IMR-90 (cell line): ENCODE data around the gene TRABD. TPM values are rescaled to one million over a fixed set of nuclear protein-coding genes. Genes with fewer than 3 reads are reported as not detected.

ENCODE experiments used
- ATAC-seq: fragments of 200-7000 bp; cut with Tn5 transposase; 2 replicates; pipeline ENCODE4 v1.9.1; 2020; ENCODE audit warnings: low read depth, mild to moderate bottlenecking, moderate library complexity
- BruUV-seq: library from RNA; stranded (reverse); fragments of 400-500 nt; replicated peaks from 2 replicates; lab custom pipeline; 2021; lab: Mats Ljungman, UMichigan
- CTCF ChIA-PET: fragments of 300-600 bp; formaldehyde crosslinking; extraction: SDS; loops from one replicate; lab custom pipeline; 2021; ENCODE audit warnings: antibody characterized with exemption; lab: Yijun Ruan, JAX
- POLR2A ChIA-PET: fragments of 300-600 bp; sonication (Branson Sonifier 250); formaldehyde crosslinking; loops from one replicate; lab custom pipeline; 2022; ENCODE audit warnings: antibody characterized with exemption; ENCODE audit not compliant: unreplicated experiment; lab: Charles Lee
- DNase-seq: peaks from one replicate; pipeline ENCODE4 v3.0.0; 2013
- H2AFZ ChIP-seq: replicated peaks from 2 replicates; pipeline ENCODE3; 2013; ENCODE audit warnings: low read length, mild to moderate bottlenecking; ENCODE audit not compliant: poor library complexity
- H2AK5ac ChIP-seq: 2 replicates; pipeline ENCODE4 v1.6.1; 2013; ENCODE audit warnings: low read depth, low read length, inconsistent platforms
- H2AK9ac ChIP-seq: replicated peaks from 2 replicates; pipeline ENCODE3; 2013; ENCODE audit warnings: mild to moderate bottlenecking, low read depth, low read length, moderate library complexity; ENCODE audit not compliant: poor library complexity
- H2BK120ac ChIP-seq: 2 replicates; pipeline ENCODE4 v1.6.1; 2013; ENCODE audit warnings: low read depth, low read length, inconsistent platforms
- H2BK15ac ChIP-seq: 3 replicates; pipeline ENCODE4 v1.6.1; 2013; ENCODE audit warnings: low read depth, low read length, inconsistent platforms
- H2BK20ac ChIP-seq: 2 replicates; pipeline ENCODE4 v1.6.1; 2013; ENCODE audit warnings: low read depth, mild to moderate bottlenecking, inconsistent platforms, low read length, moderate library complexity
- H2BK5ac ChIP-seq: 2 replicates; pipeline ENCODE4 v1.6.1; 2013; ENCODE audit warnings: mild to moderate bottlenecking, low read depth, low read length, inconsistent platforms; ENCODE audit not compliant: poor library complexity, severe bottlenecking
- H3K14ac ChIP-seq: replicated peaks from 2 replicates; pipeline ENCODE4 v1.6.1; 2013; ENCODE audit warnings: low read depth, low read length, inconsistent platforms
- H3K18ac ChIP-seq: 2 replicates; pipeline ENCODE4 v1.6.1; 2013; ENCODE audit warnings: low read depth, low read length, control low read depth
- H3K23ac ChIP-seq: 2 replicates; pipeline ENCODE4 v1.6.1; 2013; ENCODE audit warnings: low read depth, low read length, inconsistent platforms
- H3K27ac ChIP-seq: 2 replicates; pipeline ENCODE4 v1.5.1; 2013; ENCODE audit warnings: mild to moderate bottlenecking, control low read depth, low read length; ENCODE audit not compliant: insufficient read depth
- H3K27me3 ChIP-seq: 2 replicates; pipeline ENCODE4 v1.6.1; 2013; ENCODE audit warnings: low read length; ENCODE audit not compliant: control insufficient read depth, insufficient read depth
- H3K36me3 ChIP-seq: 2 replicates; pipeline ENCODE4 v1.6.1; 2013; ENCODE audit warnings: low read length, mixed read lengths; ENCODE audit not compliant: control insufficient read depth, insufficient read depth
- H3K4ac ChIP-seq: 2 replicates; pipeline ENCODE4 v1.6.1; 2013; ENCODE audit warnings: low read depth, low read length, inconsistent platforms
- H3K4me1 ChIP-seq: 2 replicates; pipeline ENCODE4 v1.6.1; 2013; ENCODE audit warnings: low read length, mixed read lengths; ENCODE audit not compliant: control insufficient read depth, insufficient read depth
- H3K4me2 ChIP-seq: 2 replicates; pipeline ENCODE4 v1.6.1; 2013; ENCODE audit warnings: low read depth, mild to moderate bottlenecking, control low read depth, low read length, moderate library complexity
- H3K4me3 ChIP-seq: 2 replicates; pipeline ENCODE4 v1.5.1; 2013; ENCODE audit warnings: low read depth, mild to moderate bottlenecking, control low read depth, low read length, moderate library complexity; ENCODE audit not compliant: insufficient read depth
- H3K56ac ChIP-seq: 2 replicates; pipeline ENCODE4 v1.6.1; 2013; ENCODE audit warnings: low read length, inconsistent platforms; ENCODE audit not compliant: insufficient read depth; ENCODE audit errors: extremely low read depth
- H3K79me1 ChIP-seq, 2 experiments: 2 replicates each; pipeline ENCODE4 v1.6.1; 2013; ENCODE audit warnings: low read length in 2 of 2, inconsistent platforms in 1 of 2, low read depth in 1 of 2
- H3K9ac ChIP-seq: 2 replicates; pipeline ENCODE4 v1.6.1; 2013; ENCODE audit warnings: low read depth, low read length, control low read depth
- H3K9me1 ChIP-seq: 2 replicates; pipeline ENCODE4 v1.6.1; 2013; ENCODE audit warnings: low read length, inconsistent platforms; ENCODE audit not compliant: insufficient read depth
- H3K9me3 ChIP-seq: 2 replicates; pipeline ENCODE4 v1.6.1; 2013; ENCODE audit warnings: low read length; ENCODE audit not compliant: control insufficient read depth, insufficient read depth
- H4K20me1 ChIP-seq: 2 replicates; pipeline ENCODE4 v1.6.1; 2013; ENCODE audit warnings: low read length, inconsistent platforms; ENCODE audit not compliant: insufficient read depth
- H4K5ac ChIP-seq: 2 replicates; pipeline ENCODE4 v1.6.1; 2013; ENCODE audit warnings: mild to moderate bottlenecking, low read depth, low read length, control low read depth
- H4K8ac ChIP-seq, 2 experiments: 2 replicates each; pipeline ENCODE4 v1.6.1; 2013; ENCODE audit warnings: low read depth in 2 of 2, low read length in 2 of 2, control low read depth in 1 of 2, inconsistent platforms in 1 of 2
- H4K91ac ChIP-seq: 2 replicates; pipeline ENCODE4 v1.6.1; 2013; ENCODE audit warnings: low read depth, low read length, inconsistent platforms; ENCODE audit not compliant: insufficient read depth
- BHLHE40 ChIP-seq: fragments of 150-350 bp; IDR thresholded peaks from 2 replicates; pipeline ENCODE4 v1.6.1; 2016; ENCODE audit warnings: mild to moderate bottlenecking, low read depth, low read length
- CTCF ChIP-seq: conservative IDR thresholded peaks from 2 replicates; pipeline ENCODE4 v1.5.1; 2012; ENCODE audit warnings: mild to moderate bottlenecking, low read depth, low read length, improper control_type of control experiment
- FOS ChIP-seq: fragments of 150-350 bp; IDR thresholded peaks from 2 replicates; pipeline ENCODE4 v1.6.1; 2016; ENCODE audit warnings: low read depth, low read length
- MAZ ChIP-seq: IDR thresholded peaks from 2 replicates; pipeline ENCODE4 v1.6.1; 2012; ENCODE audit warnings: low read depth, mild to moderate bottlenecking, low read length, improper control_type of control experiment, moderate library complexity, borderline replicate concordance
- MXI1 ChIP-seq: IDR thresholded peaks from 2 replicates; pipeline ENCODE4 v1.6.1; 2012; ENCODE audit warnings: low read depth, mild to moderate bottlenecking, low read length, moderate library complexity, borderline replicate concordance
- NFE2L2 ChIP-seq: fragments of 150-350 bp; IDR thresholded peaks from 2 replicates; pipeline ENCODE4 v1.6.1; 2016; ENCODE audit warnings: low read depth, mild to moderate bottlenecking, low read length
- POLR2A ChIP-seq: IDR thresholded peaks from 2 replicates; pipeline ENCODE4 v1.6.1; 2012; ENCODE audit warnings: mild to moderate bottlenecking, low read depth, low read length
- RAD21 ChIP-seq: IDR thresholded peaks from 2 replicates; pipeline ENCODE4 v1.6.1; 2012; ENCODE audit warnings: low read length, improper control_type of control experiment
- RCOR1 ChIP-seq: IDR thresholded peaks from 2 replicates; pipeline ENCODE4 v1.6.1; 2012; ENCODE audit warnings: mild to moderate bottlenecking, low read length, improper control_type of control experiment; ENCODE audit not compliant: insufficient replicate concordance
- SMC3 ChIP-seq: fragments of 150-350 bp; IDR thresholded peaks from 2 replicates; pipeline ENCODE4 v1.6.1; 2016; ENCODE audit warnings: low read depth, mild to moderate bottlenecking, antibody characterized with exemption, low read length, moderate library complexity
- WGBS, 2 experiments: methylation state at CpG; one replicate each; pipeline versions ENCODE4 v1.1.5 to v1.1.7; 2013; ENCODE audit warnings: missing lambda C conversion rate in 2 of 2; ENCODE audit not compliant: insufficient read length in 1 of 2; ENCODE audit errors: extremely low coverage in 2 of 2; 5-methylcytosine and 5-hydroxymethylcytosine counted together
- dilution Hi-C: fragments of 300-500 bp; cut with HindIII; formaldehyde crosslinking; loops from one replicate; pipeline ENCODE4 v1.14.3; 2018; ENCODE audit warnings: low sequenced_read_pairs; ENCODE audit not compliant: unreplicated experiment
- in situ Hi-C: fragments of 300-500 bp; cut with MboI; formaldehyde crosslinking; loops from 3 replicates; pipeline ENCODE4 v1.14.3; 2019; ENCODE audit warnings: low sequenced_read_pairs, inconsistent platforms, mixed read lengths
- intact Hi-C: fragments of 100-400 bp; cut with micrococcal nuclease; formaldehyde crosslinking; loops from 2 replicates; pipeline ENCODE4 v1.10.0; 2022
- polyA plus RNA-seq, 3 experiments: library from polyadenylated mRNA; depleted of rRNA; stranded (reverse); fragments of >200 nt; gene quantifications; 2 replicates each; pipeline ENCODE4 v1.2.3, GENCODE V29; 2012; ENCODE audit warnings: low replicate concordance in 1 of 3
- total RNA-seq: library from RNA; depleted of rRNA; stranded (reverse); fragments of >200 nt; gene quantifications from 2 replicates; pipeline ENCODE4 v1.2.3, GENCODE V29; 2012

TRABD gene
- total and polyA plus RNA-seq, 2 of the 4 experiments (the other 2 are of a cell fraction), result 13.4 to 42.7 TPM

- TF ChIP-seq BHLHE40, result no peak
Observed at GRCh38 chr22:50180727-50181521, 4.8 kb upstream of the TRABD start (continued).

- H3K79me1 ChIP-seq, result peaks cover 0 to 15% of the 10 kb centered on the region in 2 experiments; a peak in 2 of 4 replicates
- dilution Hi-C loops, result no loop called here
- CTCF ChIA-PET, result no interaction called here
Observed at GRCh38 chr22:50182176-50183081, 3.3 kb upstream of the TRABD start.

More at GRCh38 chr22:50182176-50183081, 3.3 kb upstream of the TRABD start:
- DNase-seq (no peak), ATAC-seq (no peak)
- no peak for TF ChIP-seq MAZ
- TF ChIP-seq RCOR1, result no peak
- no peak for TF ChIP-seq POLR2A
- no peak for TF ChIP-seq CTCF
- no peak for TF ChIP-seq NFE2L2
- no peak for TF ChIP-seq MXI1
- no peak for TF ChIP-seq SMC3
- TF ChIP-seq FOS, result no peak
- TF ChIP-seq RAD21, result no peak
- H2AK9ac ChIP-seq, result peak overlapping the region; percentile 61
- H3K4me3 ChIP-seq, result no peak overlapping the region
- in situ Hi-C loops (no loop called here), intact Hi-C loops (no loop called here)
- H3K4me2 ChIP-seq, result no peak overlapping the region
- no TSS peak for BruUV-seq
- H3K4ac ChIP-seq, result no peak overlapping the region
- 83% methylated on average over 10 of the region's 31 CpGs; no CpG with 5 or more reads in 1 of the 2 experiments for WGBS, 2 experiments
- no peak overlapping the region for H4K5ac ChIP-seq
- no peak overlapping the region for H2BK15ac ChIP-seq
- peaks cover 4% of the 10 kb centered on the region for H3K9me1 ChIP-seq
- peaks cover 12% of the 10 kb centered on the region for H3K4me1 ChIP-seq
- H3K36me3 ChIP-seq, result peaks cover 2% of the 10 kb centered on the region; the same call in 1 of the 2 replicates
- no peaks in the 10 kb centered on the region for H3K9me3 ChIP-seq
- H2BK5ac ChIP-seq, result no peak overlapping the region
- POLR2A ChIA-PET, result no interaction called here
- no peak overlapping the region for H2BK120ac ChIP-seq
- no peak overlapping the region for H2AK5ac ChIP-seq
- H4K8ac ChIP-seq, result no peak overlapping the region
- no peak overlapping the region for H3K14ac ChIP-seq
- no peak overlapping the region for H3K9ac ChIP-seq
- no peak overlapping the region for H2BK20ac ChIP-seq
- no peak overlapping the region for H4K91ac ChIP-seq
- H4K20me1 ChIP-seq, result no peaks in the 10 kb centered on the region
- H2AFZ ChIP-seq, result no peak overlapping the region
- no peak overlapping the region for H3K56ac ChIP-seq
- H3K18ac ChIP-seq, result no peak overlapping the region
- no peak overlapping the region for H3K27ac ChIP-seq
- H3K27me3 ChIP-seq, result no peaks in the 10 kb centered on the region; the same call in 1 of the 2 replicates
- H3K23ac ChIP-seq, result no peak overlapping the region
